Hematopoietic multipotent progenitor cell treated with erythropoietin and hydrocortisone succinate and interleukin-3 and kit ligand, for 15 days (in vitro differentiated cells): ENCODE data around the gene CNOT1.

Experiments used
- DNase-seq: peaks from one replicate; pipeline ENCODE4 v3.0.0-alpha.2; 2015; ENCODE audit warnings: low spot score

CNOT1 gene

GRCh38 chr16:58516768-58517107 lies 112.9 kb downstream of the CNOT1 start:
- no peak for DNase-seq

- DNase-seq = no peak
These were observed 113.5 kb downstream of the CNOT1 start for GRCh38 chr16:58515871-58516767.

GRCh38 chr16:58515125-58515870 lies 114.3 kb downstream of the CNOT1 start, which contains the start of gene SETD6:
Gene SETD6 (plus strand): TSS chr16:58515517. CDS start chr16:58515538, 21 bp downstream.
- DNase-seq = peak; percentile 67

GRCh38 chr16:58513874-58514273 lies 115.8 kb downstream of the CNOT1 start:
- DNase-seq = no peak

GRCh38 chr16:58511933-58512815 lies 117.5 kb downstream of the CNOT1 start:
- DNase-seq = peak; percentile 76

GRCh38 chr16:58510776-58511628 lies 118.6 kb downstream of the CNOT1 start:
- no peak for DNase-seq

- no peak for DNase-seq
These were observed 119.4 kb downstream of the CNOT1 start for GRCh38 chr16:58510097-58510775.

- no peak for DNase-seq
These were observed 120.2 kb downstream of the CNOT1 start for GRCh38 chr16:58509256-58510096.

- no peak for DNase-seq
These were observed 120.9 kb downstream of the CNOT1 start for GRCh38 chr16:58508671-58509251.

- DNase-seq = no peak
These were observed 121.5 kb downstream of the CNOT1 start for GRCh38 chr16:58507963-58508670.

- no peak for DNase-seq
These were observed 122.2 kb downstream of the CNOT1 start for GRCh38 chr16:58507195-58507962.

GRCh38 chr16:58506241-58507194 lies 123.1 kb downstream of the CNOT1 start:
- DNase-seq = no peak

- no peak for DNase-seq
These were observed 125.5 kb downstream of the CNOT1 start for GRCh38 chr16:58503863-58504688.

- no peak for DNase-seq
These were observed 126.3 kb downstream of the CNOT1 start for GRCh38 chr16:58503166-58503862.
